ENCODE measurements around the gene RASSF3. TPM values are rescaled to one million over a fixed set of nuclear protein-coding genes. Genes with fewer than 3 reads are reported as not detected.

The RASSF3 gene
- total RNA-seq, 1 experiment from 2014 or later = 30.5 TPM

DNA sequence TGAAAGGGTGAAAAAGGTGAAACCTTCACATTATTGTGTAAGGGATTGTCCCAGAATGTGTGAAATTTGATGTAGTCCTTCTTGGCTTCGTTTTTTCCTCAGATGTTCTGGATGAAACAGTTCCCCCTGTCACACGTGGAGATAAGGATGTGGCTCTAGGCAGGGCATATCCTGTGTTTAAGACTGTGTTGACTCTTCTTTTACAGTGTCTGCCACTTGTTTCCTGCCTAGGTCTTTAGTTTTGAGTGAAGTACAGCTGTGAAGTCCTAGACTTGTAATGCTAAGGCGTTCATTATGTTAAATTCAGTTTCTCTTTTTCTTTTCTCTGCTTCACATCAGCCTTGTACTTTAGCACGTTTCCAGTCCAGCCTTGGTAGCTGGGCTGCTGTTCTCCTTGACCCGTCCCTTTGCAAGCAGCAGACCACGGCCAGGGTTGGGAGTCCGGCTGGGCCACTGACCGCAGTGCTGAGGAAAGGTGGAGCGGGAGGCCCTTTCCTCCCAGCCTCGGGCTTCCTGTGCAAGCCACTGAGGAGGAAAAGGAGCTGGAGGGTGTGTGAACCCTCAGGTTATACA is 59.1 kb downstream of the RASSF3 start:
- intact Hi-C loops (cut with micrococcal nuclease) = no loop called here
- Mint-ChIP-seq H3K4me3 (ENCODE audit: unreplicated experiment) (peak overlapping the region; percentile 42), H3K27ac (ENCODE audit: low read depth, unreplicated experiment) (peak overlapping the region; percentile 67), H3K9me3 (ENCODE audit: unreplicated experiment) (no peaks in the 10 kb centered on the region), H3K27me3 (ENCODE audit: insufficient read depth, unreplicated experiment) (no peaks in the 10 kb centered on the region), H3K4me1 (ENCODE audit: insufficient read depth, unreplicated experiment) (peaks cover 61% of the 10 kb centered on the region), H3K36me3 (ENCODE audit: insufficient read depth, unreplicated experiment) (no peaks in the 10 kb centered on the region)
- ChIA-PET CTCF (interaction anchor here (0.6 to 2.4 kb wide), 12 partner anchors 9 to 815 kb away, joined by 3 to 10 read pairs (median 3); no protein-coding TSS in a partner anchor), POLR2A (interaction anchor here (0.6 to 5.4 kb wide), 7 partner anchors 9 to 73 kb away, joined by 3 to 56 read pairs (median 9); partner anchors contain the start of gene RASSF3)
- DNase-seq (ENCODE audit: unreplicated experiment) = no peak
- TF ChIP-seq, protein P1, sequence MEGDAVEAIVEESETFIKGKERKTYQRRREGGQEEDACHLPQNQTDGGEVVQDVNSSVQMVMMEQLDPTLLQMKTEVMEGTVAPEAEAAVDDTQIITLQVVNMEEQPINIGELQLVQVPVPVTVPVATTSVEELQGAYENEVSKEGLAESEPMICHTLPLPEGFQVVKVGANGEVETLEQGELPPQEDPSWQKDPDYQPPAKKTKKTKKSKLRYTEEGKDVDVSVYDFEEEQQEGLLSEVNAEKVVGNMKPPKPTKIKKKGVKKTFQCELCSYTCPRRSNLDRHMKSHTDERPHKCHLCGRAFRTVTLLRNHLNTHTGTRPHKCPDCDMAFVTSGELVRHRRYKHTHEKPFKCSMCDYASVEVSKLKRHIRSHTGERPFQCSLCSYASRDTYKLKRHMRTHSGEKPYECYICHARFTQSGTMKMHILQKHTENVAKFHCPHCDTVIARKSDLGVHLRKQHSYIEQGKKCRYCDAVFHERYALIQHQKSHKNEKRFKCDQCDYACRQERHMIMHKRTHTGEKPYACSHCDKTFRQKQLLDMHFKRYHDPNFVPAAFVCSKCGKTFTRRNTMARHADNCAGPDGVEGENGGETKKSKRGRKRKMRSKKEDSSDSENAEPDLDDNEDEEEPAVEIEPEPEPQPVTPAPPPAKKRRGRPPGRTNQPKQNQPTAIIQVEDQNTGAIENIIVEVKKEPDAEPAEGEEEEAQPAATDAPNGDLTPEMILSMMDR (IDR thresholded peaks at IDR 0.05; ENCODE audit: unreplicated experiment) = no peak
- BruUV-seq (replicated peaks) = no TSS peak

DNA sequence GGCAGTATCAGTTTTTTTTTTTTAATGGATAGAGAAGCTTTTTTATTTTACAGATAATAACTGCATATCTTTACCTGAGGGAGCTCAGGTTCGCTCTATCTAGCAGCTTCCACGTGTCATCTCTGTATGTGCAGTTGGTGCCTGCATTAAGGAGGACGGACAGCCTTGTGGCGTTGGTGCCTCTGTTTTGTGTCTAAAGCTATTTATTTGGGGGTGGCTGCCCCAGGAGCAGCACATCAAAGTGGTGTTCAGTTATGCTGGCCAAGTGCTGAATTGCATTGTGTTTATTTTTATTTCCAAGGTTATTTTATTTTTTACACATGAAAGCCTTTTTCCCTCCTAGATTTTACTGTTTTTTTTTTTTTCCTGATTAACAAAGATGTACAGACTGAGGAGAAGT is 59.7 kb downstream of the RASSF3 start:
- POLR2A ChIA-PET = interaction anchor here (0.6 to 5.4 kb wide), 8 partner anchors 9 to 74 kb away, joined by 3 to 56 read pairs (median 7); partner anchors contain the start of gene RASSF3
- CTCF ChIA-PET = interaction anchor here (0.5 to 2.4 kb wide), 12 partner anchors 9 to 816 kb away, joined by 3 to 10 read pairs (median 4); no protein-coding TSS in a partner anchor
- Mint-ChIP-seq H3K27ac (ENCODE audit: low read depth, unreplicated experiment) (peak overlapping the region; percentile 88), H3K4me3 (ENCODE audit: unreplicated experiment) (no peak overlapping the region), H3K36me3 (ENCODE audit: insufficient read depth, unreplicated experiment) (no peaks in the 10 kb centered on the region), H3K4me1 (ENCODE audit: insufficient read depth, unreplicated experiment) (peaks cover 65% of the 10 kb centered on the region), H3K9me3 (ENCODE audit: unreplicated experiment) (no peaks in the 10 kb centered on the region), H3K27me3 (ENCODE audit: insufficient read depth, unreplicated experiment) (no peaks in the 10 kb centered on the region)
- no peak for DNase-seq (ENCODE audit: unreplicated experiment)
- TF ChIP-seq, protein P1 (IDR thresholded peaks at IDR 0.05; ENCODE audit: unreplicated experiment) = no peak
- BruUV-seq (replicated peaks) = no TSS peak
- intact Hi-C loops (cut with micrococcal nuclease) = loop anchor here (2.0 kb wide), 1 partner anchor 59 kb away; the partner anchor contains the start of gene RASSF3

DNA sequence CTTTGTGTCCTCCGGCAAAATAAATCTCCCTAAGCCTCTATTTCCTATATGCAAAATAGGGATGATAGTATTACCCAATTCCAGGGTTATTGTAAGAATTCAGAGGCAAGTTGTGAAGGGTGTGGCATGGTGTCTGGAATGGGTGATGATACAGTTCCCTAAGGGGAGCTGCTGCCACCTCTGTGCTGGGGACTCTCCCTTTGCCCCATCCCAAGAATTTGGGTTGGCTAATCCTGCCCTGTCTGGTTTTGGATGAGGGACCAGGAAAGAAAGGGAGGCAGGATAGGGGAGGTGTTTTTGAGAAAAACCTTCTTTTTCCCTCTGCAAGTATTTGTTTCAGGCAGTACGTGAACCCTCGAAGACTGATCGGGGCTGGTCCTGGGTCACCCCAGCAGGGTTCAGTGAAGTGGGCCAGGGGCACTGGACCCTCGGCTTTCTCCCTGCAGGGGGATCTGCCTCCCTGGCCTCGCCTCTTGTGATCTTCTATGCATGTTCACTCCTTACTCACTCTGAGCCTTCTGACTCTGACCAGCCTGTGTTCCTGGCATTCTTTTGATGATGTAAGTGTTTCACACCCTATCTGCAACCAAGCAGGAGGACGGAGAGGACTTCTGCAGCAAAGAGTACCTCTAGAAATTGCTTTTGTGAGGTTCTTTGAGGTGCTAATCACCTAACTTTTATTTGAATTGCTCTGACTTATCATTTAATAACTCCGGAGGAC is 60.8 kb downstream of the RASSF3 start:
- Mint-ChIP-seq H3K36me3 (ENCODE audit: insufficient read depth, unreplicated experiment) (no peaks in the 10 kb centered on the region), H3K4me1 (ENCODE audit: insufficient read depth, unreplicated experiment) (peaks cover 64% of the 10 kb centered on the region), H3K27me3 (ENCODE audit: insufficient read depth, unreplicated experiment) (no peaks in the 10 kb centered on the region), H3K9me3 (ENCODE audit: unreplicated experiment) (no peaks in the 10 kb centered on the region), H3K4me3 (ENCODE audit: unreplicated experiment) (peak overlapping the region; percentile 60), H3K27ac (ENCODE audit: low read depth, unreplicated experiment) (peak overlapping the region; percentile 88)
- POLR2A ChIA-PET = interaction anchor here (0.7 to 5.4 kb wide), 8 partner anchors 8 to 61 kb away, joined by 3 to 56 read pairs (median 5); partner anchors contain the start of gene RASSF3
- TF ChIP-seq, protein P1 (IDR thresholded peaks at IDR 0.05; ENCODE audit: unreplicated experiment) = no peak
- intact Hi-C loops (cut with micrococcal nuclease) = loop anchor here (1.0 to 2.0 kb wide), 2 partner anchors 8 to 60 kb away; partner anchors contain the start of gene RASSF3
- CTCF ChIA-PET = interaction anchor here (1.3 kb wide), 1 partner anchor 28 kb away, joined by 3 read pairs; no protein-coding TSS in a partner anchor
- TSS peak; percentile 62 for BruUV-seq (replicated peaks)
- DNase-seq (ENCODE audit: unreplicated experiment) = peak; percentile 81

DNA sequence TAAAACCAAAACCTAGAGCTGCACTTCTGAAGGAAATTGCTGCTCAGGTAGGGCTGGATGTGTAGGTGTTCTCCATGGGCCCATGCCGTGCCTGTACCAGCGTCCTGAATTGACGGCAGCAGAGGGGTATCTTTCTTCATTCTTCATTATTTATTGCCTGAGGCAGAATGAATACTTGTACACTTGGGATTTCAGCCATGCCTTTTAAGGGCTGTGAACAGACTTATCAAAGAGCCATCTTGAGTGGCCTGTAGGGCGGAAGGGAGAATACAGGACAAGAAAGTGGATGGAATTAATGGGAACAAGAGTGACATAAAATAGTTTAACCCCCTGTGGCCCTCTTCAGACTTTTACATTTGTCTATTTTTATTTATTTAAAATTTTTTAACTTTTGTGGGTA is 61.4 kb downstream of the RASSF3 start:
- Mint-ChIP-seq H3K4me1 (ENCODE audit: insufficient read depth, unreplicated experiment) (peaks cover 60% of the 10 kb centered on the region), H3K9me3 (ENCODE audit: unreplicated experiment) (no peaks in the 10 kb centered on the region), H3K27me3 (ENCODE audit: insufficient read depth, unreplicated experiment) (no peaks in the 10 kb centered on the region), H3K27ac (ENCODE audit: low read depth, unreplicated experiment) (peak overlapping the region; percentile 88), H3K36me3 (ENCODE audit: insufficient read depth, unreplicated experiment) (no peaks in the 10 kb centered on the region), H3K4me3 (ENCODE audit: unreplicated experiment) (peak overlapping the region; percentile 60)
- POLR2A ChIA-PET = interaction anchor here (0.7 to 5.4 kb wide), 6 partner anchors 8 to 62 kb away, joined by 3 to 56 read pairs (median 4); partner anchors contain the start of gene RASSF3
- peak; percentile 28 for DNase-seq (ENCODE audit: unreplicated experiment)
- TSS peak; percentile 61 for BruUV-seq (replicated peaks)
- CTCF ChIA-PET = interaction anchor here (1.4 kb wide), 1 partner anchor 61 kb away, joined by 4 read pairs; no protein-coding TSS in a partner anchor
- intact Hi-C loops (cut with micrococcal nuclease) = loop anchor here (1.0 to 2.0 kb wide), 2 partner anchors 8 to 61 kb away; partner anchors contain the start of gene RASSF3
- TF ChIP-seq, protein P1 (IDR thresholded peaks at IDR 0.05; ENCODE audit: unreplicated experiment) = no peak

Data from MCF 10A (cell line).